GM21619 (cell line): ENCODE results near the gene HOXD1.

Source experiments
- ATAC-seq: cut with Tn5 transposase; IDR thresholded peaks from one replicate; pipeline ENCODE4 v1.9.1; 2021; ENCODE audit not compliant: unreplicated experiment

Gene HOXD1

GRCh38 chr2:176164611-176165369, 23.7 kb upstream of the HOXD1 start:
- ATAC-seq: no peak

- ATAC-seq: no peak
Measured at GRCh38 chr2:176165370-176166050, 23.0 kb upstream of the HOXD1 start.

DNA sequence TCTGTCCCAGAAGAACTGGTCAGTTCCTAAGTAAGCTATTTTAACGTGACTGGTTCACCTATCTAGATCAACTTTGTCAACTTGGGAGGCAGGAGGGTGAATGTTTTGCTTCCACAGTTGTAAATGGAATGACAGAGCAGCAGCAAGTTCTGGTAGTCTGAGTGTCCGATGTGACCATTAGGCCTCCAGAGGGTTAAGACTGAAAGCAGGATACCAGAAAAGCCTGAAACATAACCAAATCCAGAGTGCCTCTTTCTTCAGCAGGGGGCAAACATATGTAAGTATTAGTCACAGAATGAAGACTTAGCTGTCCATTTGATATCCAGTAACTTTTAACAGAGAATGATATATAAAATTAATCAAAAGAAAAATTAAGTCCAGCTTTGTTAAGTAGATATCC, 22.2 kb upstream of the HOXD1 start:
- ATAC-seq: no peak

DNA sequence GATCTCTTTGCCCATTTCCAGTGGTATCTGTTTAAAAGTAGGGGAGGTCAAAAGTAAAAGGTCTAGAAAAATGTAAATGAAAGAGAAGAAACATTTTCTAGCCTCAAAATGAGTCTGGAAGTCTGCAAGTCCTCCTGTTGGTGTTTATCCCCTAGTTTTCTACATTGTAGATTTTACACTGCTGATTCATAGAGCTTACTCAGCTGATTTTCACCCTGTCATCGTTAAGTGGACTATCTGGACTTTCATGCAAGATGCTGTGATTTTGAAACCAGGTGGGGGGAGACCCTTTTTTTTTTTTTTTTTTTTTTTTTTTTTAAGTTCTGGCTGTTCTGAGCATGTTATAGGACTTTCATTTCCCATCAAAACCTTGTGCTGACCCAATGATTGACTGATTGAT, 21.1 kb upstream of the HOXD1 start:
- ATAC-seq: no peak

DNA sequence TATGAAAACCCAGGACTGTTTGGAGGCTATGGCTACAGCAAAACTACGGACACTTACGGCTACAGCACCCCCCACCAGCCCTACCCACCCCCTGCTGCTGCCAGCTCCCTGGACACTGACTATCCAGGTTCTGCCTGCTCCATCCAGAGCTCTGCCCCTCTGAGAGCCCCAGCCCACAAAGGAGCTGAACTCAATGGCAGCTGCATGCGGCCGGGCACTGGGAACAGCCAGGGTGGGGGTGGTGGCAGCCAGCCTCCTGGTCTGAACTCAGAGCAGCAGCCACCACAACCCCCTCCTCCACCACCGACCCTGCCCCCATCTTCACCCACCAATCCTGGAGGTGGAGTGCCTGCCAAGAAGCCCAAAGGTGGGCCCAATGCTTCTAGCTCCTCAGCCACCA, 19.3 kb upstream of the HOXD1 start:
- ATAC-seq: no peak

DNA sequence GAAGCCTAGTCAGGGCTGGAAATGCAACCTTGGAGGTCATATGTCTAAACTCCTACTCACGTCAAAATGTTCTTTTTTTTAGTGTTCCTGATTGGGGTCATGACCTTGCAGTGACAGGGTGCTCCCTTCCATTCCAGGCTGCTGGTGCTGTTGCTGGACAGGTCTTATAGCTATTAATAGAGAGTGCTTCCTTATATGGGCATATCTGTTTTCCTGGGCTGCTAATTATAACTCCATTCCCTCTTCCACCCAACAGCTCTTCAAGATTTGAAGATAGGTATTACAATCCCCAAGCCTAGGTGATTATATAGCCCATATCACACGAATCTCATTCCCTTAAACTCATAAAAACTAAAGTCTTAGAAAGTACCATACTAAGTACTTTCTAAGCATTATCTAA, 18.8 kb upstream of the HOXD1 start:
- ATAC-seq: no peak

DNA sequence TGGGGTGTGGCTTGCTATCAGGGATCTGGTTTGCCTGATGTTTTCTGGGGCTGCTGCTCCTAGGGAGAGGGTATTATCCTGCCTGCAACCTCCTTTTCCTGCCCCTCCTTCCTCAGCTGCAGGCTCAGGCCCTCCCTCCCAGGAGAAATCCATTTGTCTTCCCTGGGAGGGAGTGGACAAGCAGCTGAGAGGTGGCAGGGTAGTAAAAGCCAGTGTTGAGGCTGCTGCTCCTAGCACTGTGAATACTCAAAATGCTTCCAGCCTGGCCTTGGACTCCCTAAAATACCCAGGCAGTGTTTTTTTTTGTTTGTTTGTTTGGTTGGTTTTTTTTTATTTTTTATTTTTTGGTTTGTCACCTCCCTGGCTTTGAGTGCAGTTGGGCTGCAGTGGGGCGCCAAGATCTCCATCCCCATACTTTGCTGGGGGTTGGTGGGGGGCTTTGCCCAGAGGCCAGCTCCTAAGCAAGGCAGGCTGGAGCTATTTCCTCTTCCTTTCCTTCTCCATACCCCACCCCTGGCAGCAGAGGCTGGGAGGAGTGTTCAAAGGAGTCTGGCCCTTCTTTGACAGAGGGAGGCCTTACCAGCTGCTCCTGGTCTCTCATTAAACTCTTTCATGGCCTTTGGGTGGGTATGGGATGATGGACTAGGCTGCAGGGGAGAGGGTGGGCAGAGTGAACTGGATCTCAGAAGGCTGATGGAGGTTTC, 17.7 kb upstream of the HOXD1 start:
- ATAC-seq: no peak

DNA sequence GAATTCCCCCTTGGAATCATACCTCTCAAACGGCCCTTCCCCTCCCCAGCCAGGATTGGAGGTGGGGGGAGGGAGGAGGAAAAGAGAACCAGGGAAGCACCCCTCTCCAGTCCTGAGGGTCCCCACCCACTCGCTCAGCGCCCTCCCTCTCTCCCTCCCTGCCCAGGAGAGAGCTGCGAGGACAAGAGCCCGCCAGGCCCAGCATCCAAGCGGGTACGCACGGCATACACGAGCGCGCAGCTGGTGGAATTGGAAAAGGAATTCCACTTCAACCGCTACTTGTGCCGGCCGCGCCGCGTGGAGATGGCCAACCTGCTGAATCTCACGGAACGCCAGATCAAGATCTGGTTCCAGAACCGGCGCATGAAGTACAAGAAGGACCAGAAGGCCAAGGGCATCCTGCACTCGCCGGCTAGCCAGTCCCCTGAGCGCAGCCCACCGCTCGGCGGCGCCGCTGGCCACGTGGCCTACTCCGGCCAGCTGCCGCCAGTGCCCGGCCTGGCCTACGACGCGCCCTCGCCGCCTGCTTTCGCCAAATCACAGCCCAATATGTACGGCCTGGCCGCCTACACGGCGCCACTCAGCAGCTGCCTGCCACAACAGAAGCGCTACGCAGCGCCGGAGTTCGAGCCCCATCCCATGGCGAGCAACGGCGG, 17.0 kb upstream of the HOXD1 start:
- no peak for ATAC-seq

DNA sequence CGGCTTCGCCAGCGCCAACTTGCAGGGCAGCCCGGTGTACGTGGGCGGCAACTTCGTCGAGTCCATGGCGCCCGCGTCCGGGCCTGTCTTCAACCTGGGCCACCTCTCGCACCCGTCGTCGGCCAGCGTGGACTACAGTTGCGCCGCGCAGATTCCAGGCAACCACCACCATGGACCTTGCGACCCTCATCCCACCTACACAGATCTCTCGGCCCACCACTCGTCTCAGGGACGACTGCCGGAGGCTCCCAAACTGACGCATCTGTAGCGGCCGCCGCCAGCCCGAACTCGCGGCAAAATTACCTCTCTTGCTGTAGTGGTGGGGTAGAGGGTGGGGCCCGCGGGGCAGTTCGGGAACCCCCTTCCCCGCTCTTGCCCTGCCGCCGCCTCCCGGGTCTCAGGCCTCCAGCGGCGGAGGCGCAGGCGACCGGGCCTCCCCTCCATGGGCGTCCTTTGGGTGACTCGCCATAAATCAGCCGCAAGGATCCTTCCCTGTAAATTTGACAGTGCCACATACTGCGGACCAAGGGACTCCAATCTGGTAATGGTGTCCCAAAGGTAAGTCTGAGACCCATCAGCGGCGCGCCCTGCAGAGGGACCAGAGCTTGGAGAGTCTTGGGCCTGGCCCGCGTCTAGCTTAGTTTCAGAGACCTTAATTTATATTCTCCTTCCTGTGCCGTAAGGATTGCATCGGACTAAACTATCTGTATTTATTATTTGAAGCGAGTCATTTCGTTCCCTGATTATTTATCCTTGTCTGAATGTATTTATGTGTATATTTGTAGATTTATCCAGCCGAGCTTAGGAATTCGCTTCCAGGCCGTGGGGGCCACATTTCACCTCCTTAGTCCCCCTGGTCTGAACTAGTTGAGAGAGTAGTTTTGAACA, 16.2 kb upstream of the HOXD1 start:
- no peak for ATAC-seq

DNA sequence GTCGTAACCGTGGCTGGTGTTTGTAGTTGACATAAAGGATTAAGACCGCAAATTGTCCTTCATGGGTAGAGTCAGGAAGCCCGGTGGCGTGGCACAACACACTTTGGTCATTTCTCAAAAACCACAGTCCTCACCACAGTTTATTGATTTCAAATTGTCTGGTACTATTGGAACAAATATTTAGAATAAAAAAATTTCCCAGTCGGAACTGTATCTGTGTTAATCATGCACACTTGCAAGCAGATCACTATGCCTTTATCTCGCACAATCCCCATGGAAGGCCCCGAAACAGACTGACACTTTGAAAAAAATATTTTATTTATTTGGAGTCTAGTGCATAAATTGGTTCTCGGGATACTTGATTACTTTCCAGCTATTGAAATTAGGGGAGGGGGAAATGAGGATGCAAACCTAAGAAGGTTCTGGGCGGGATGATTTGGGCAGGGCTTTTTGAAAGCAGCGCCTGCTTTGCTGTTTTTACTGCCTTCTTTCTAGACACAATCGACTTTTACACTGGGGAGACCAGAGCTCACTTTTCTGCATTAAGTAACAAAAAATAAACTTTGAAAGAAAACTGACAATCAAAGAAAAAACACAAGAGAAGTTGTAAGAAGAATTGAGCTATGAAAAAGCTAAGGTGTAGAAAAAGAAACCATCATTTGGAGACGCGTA, 15.4 kb upstream of the HOXD1 start:
- no peak for ATAC-seq

DNA sequence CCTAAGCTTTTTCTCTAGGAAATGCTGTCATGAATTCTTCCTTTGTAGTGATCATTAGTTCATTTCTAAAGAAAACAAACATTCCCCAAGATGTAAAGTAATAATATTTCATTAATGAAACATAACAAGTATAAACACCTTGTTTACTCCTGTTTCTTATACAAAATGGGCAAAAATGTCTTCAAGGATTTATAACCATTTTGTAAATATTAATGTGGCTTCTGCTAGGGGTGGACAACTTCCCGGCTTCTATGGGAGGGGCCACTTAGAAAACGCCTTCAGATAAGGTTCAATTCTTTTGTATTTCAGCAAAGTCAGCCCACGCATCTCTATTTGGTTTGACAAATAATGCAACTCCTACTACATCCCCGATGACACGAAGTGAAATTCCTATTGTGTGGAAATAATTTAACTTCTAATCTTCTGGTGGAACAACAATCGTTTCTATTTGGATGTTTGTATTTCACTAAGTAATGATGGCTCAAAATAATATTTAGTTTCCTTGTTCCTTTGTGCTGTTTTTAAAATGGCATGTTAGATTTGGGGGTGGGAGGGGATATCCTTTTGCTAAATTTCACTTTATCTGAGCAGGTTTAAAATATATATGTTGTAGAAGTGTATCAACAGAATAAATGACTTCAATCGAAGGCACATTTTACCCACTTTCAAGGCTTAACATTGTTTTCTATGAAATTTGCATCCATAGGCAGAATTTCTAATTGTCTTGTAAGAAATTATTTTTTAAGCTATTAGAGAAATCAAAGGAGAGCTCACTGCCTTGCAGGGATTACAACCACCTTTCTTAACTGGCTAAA, 14.7 kb upstream of the HOXD1 start:
- ATAC-seq: no peak

- no peak for ATAC-seq
Measured at GRCh38 chr2:176174382-176174823, 14.1 kb upstream of the HOXD1 start.

DNA sequence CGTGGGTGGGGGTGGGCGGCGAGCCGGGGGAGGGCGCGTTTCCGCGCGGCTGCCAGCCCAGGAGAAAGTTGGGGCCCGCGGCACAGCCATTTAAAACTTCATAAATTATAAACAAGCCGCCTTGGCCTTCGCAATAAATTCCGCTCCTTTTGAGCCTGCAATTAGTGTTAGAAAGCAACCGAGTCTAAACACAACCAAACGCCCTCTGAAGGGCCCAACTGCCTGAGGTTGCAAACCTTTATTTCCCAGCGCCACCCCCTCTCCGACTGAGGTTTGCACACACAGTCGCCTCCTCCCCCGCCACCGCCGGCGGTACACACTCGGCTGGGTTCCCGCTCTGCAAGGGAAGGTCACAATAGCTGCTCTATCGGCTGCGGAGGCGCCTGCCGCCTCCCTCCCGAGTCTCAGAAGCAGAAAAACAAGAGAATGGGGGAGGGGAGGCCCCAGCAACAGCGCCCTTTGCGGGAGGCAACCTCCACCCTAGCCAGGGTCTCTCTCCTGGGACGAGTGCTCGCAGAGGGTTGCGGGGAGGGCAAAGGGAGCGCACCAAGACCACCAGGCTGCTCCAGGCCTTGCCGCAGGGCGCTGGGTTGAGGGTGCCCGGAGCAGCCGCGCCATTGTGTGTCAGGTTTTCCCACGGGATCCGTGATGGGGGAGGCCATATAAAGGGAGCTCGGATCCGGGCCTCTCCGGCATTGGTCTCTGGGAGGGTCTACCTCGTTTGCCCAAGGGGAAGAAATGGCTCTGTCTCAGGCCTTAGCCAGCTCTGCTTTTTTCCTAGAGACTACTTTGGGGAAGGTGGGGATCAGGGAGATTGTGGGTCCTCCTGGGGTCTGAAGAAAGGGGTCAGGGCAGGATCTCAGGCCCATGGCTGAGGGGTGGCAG, 13.4 kb upstream of the HOXD1 start:
- ATAC-seq: no peak

GRCh38 chr2:176175709-176176607, 12.5 kb upstream of the HOXD1 start:
- ATAC-seq: no peak

DNA sequence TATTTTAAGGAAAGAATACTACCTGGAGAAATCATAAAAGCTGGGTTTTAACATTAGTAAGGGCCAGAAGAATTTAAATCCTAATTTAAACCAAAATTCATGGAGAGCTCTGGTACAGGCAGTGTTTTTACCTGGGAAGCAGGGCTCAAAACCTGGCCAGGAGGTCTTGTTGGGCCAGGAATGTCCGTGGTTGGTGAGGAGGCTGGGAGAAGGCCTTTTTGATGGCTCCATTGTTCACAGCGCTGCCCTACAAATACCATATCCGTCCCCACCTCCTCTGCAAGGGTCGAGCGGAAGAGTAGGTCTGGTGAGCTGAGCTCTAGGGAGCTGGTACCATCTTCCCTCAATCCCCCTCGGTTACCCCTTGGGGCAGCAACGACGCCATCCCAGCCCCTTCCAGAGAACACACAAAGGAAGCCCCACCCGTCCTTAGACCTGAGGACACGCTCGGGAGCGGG, 10.9 kb upstream of the HOXD1 start:
- no peak for ATAC-seq

DNA sequence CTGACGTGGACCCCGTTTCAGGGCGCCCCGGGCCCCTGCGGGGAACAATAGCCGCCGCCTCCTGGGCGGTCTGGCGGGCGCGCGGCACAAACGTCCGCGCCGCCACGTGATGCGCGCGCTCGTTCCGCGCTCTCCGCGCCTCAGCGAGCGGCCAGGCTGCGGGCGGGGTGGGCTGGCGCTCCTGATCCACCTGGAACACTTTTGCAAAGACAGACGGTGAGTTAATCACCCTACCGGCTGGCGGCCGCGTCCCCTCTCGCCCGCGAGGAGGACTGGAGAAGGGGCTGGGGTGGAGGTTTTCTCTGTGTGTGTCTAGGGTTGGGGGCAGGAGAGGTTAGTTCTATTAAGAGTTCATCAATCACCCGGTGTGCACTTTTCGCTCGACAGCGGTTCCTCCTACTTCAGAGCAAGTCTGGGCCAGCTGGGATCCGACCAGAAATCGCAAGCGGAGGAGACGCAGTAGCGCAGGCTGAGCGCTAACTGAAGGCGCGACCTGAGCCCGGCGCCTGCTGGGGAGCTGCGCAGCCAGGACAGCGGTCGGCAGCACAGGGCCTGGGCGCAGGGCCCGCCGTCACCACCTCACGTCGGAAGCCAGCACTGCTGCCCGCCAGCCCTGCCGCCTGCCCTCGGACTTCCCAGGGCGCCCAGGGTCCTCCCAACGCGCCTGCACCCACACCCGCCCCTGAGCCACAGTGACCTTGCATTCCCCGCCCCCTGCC, 10.3 kb upstream of the HOXD1 start:
- no peak for ATAC-seq
